Measurements from ENCODE around the gene RAB7B. TPM values are rescaled to one million over a fixed set of nuclear protein-coding genes. Genes with fewer than 3 reads are reported as not detected.

The RAB7B gene
- total and polyA plus RNA-seq, 2 experiments from 2014 or later: 7.1 to 7.6 TPM

DNA sequence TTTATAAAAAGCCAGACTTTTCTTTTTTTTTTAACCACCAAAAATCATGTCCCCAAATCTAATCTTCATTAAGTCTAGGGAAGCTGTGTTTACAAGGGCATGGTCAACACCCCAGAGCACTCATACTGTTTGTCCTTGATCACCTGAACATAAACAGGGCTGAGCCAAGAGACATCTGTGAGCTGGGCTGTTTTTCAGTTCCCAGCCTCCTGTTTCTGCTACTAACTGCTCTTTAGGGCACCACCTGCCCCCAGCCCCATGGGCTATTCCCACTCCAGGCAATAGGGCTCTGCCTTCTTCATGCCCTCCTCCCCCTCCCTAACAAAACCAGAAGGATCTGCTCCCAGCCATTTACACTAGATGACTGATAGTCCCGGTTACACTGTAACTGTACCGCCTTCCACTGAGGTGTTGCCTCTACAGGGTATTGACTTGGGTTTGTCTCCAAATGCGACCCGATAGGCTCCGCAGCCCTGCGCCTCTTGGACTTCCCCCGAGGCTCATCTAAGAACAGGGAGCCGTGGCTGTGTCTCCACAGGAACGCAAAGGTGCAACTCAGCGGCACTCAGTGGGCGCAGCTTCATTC lies 48.3 kb downstream of the RAB7B start:
- peaks cover 25% of the 10 kb centered on the region for H3K4me1 ChIP-seq (ENCODE audit: insufficient read depth)
- H3K27me3 ChIP-seq (replicated peaks; ENCODE audit: insufficient read depth): no peaks in the 10 kb centered on the region
- no peak overlapping the region for H2AFZ ChIP-seq
- H3K4me2 ChIP-seq (ENCODE audit: unreplicated experiment): no peak overlapping the region
- H3K9me3 ChIP-seq (ENCODE audit: low read depth): no peaks in the 10 kb centered on the region
- peaks cover 12% of the 10 kb centered on the region for H3F3A ChIP-seq (ENCODE audit: insufficient read depth)
- H3K36me3 ChIP-seq (ENCODE audit: low read depth): no peaks in the 10 kb centered on the region
- no peak overlapping the region for H3K4me3 ChIP-seq
- no peak overlapping the region for H3K9ac ChIP-seq
- in situ Hi-C loops (cut with MboI): no loop called here
- H4K20me1 ChIP-seq (ENCODE audit: insufficient read depth): no peaks in the 10 kb centered on the region
- WGBS, 2 experiments (ENCODE audit: low coverage in 1 of 2, low lambda C conversion rate in 2 of 2, missing lambda C conversion rate in 2 of 2): 81 to 82% methylated on average over 11 of the region's 11 CpGs
- no peaks in the 10 kb centered on the region for H3K79me2 ChIP-seq (ENCODE audit: insufficient read depth)
- no peaks in the 10 kb centered on the region for H3K9me2 ChIP-seq (ENCODE audit: insufficient read depth)
- no peak overlapping the region for H3K27ac ChIP-seq
- no peak for DNase-seq
- TF ChIP-seq EZH2phosphoT487 (IDR thresholded peaks at IDR 0.05; ENCODE audit: insufficient read depth, low read depth) (no peak), EZH2 (IDR thresholded peaks at IDR 0.05; ENCODE audit: insufficient read depth, poor library complexity, severe bottlenecking) (no peak)

DNA sequence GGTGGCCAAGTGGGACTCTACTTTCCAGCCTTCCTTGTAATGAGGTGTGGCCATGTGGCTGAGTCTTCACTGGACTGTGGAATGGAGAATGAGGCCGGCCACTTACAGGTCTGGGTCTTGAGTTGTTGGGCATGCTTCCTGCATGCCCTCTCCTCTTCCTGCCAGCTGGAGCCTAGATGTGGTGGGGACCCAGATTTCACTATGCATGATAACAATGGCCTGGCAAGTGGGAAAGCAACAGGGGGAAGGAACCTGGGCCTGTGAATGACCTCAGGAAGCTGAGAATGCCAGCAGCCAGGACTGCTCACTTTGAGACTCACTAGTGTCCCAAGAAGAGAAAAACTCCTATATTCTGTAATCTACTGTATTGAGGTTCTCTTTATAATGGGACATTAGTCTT lies 51.4 kb downstream of the RAB7B start:
- Histone ChIP-seq H3K4me2 (ENCODE audit: unreplicated experiment) (peak overlapping the region; percentile 31), H3K36me3 (ENCODE audit: low read depth) (no peaks in the 10 kb centered on the region), H3F3A (ENCODE audit: insufficient read depth) (peaks cover 16% of the 10 kb centered on the region), H3K4me3 (no peak overlapping the region), H3K4me1 (ENCODE audit: insufficient read depth) (peaks cover 28% of the 10 kb centered on the region), H3K9me3 (ENCODE audit: low read depth) (no peaks in the 10 kb centered on the region), H3K9ac (no peak overlapping the region), H3K79me2 (ENCODE audit: insufficient read depth) (no peaks in the 10 kb centered on the region), H3K27me3 (replicated peaks; ENCODE audit: insufficient read depth) (peaks cover 1% of the 10 kb centered on the region; the same call in 1 of the 2 replicates), H3K9me2 (ENCODE audit: insufficient read depth) (no peaks in the 10 kb centered on the region), H4K20me1 (ENCODE audit: insufficient read depth) (no peaks in the 10 kb centered on the region), H3K27ac (peak overlapping the region; percentile 75), H2AFZ (no peak overlapping the region)
- in situ Hi-C loops (cut with MboI): no loop called here
- DNase-seq: no peak
- no peak for TF ChIP-seq EZH2phosphoT487 (IDR thresholded peaks at IDR 0.05; ENCODE audit: insufficient read depth, low read depth)
- TF ChIP-seq EZH2 (IDR thresholded peaks at IDR 0.05; ENCODE audit: insufficient read depth, poor library complexity, severe bottlenecking): no peak
- 93 to 94% methylated on average over 1 of the region's 1 CpG for WGBS, 2 experiments (ENCODE audit: low coverage in 1 of 2, low lambda C conversion rate in 2 of 2, missing lambda C conversion rate in 2 of 2)

DNA sequence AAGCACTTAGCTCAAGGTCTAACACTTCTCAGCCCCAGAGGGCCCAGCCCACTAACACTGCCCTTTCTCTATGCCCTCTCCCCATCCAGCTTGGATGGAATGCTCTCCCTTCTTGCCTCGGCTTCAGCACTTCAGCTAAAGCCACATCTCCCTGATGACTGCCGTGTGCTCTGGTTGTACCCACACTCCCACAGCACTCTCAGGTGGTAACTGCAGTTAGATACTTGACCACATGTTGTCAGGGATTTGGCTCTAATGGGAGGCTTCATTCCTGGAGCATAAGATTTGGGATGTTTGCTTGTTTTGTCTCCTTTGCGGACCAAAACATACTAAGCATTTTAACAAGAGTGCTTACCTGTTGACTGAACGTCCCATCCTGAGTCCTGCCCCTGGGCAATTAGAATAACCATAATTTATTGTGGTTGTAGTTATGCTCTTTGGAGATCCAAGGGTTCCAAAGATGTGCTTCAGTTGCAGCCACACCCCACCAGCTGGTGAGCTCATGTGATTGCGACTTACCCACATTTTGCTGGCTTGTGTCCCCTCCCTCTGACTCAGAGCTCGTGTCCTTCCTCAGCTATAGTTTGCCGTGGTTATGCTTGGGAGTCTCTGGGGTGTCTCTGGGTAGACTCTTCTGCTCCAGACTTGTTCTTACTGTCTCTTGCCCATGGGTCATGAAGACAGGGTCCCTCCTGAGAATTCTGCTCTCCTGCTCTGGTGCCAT lies 52.2 kb downstream of the RAB7B start:
- DNase-seq: peak; percentile 94
- H3K4me1 ChIP-seq (ENCODE audit: insufficient read depth): peaks cover 28% of the 10 kb centered on the region
- H3F3A ChIP-seq (ENCODE audit: insufficient read depth): peaks cover 16% of the 10 kb centered on the region
- no peaks in the 10 kb centered on the region for H3K79me2 ChIP-seq (ENCODE audit: insufficient read depth)
- TF ChIP-seq EZH2phosphoT487 (IDR thresholded peaks at IDR 0.05; ENCODE audit: insufficient read depth, low read depth): no peak
- TF ChIP-seq EZH2 (IDR thresholded peaks at IDR 0.05; ENCODE audit: insufficient read depth, poor library complexity, severe bottlenecking): no peak
- WGBS, 2 experiments (ENCODE audit: low coverage in 1 of 2, low lambda C conversion rate in 2 of 2, missing lambda C conversion rate in 2 of 2): 15 to 18% methylated on average over 7 of the region's 7 CpGs
- 0 out of 2 replicates have a peak overlapping the region, but pooled peaks have one; percentile 28 for H2AFZ ChIP-seq
- no peaks in the 10 kb centered on the region for H3K36me3 ChIP-seq (ENCODE audit: low read depth)
- H3K4me2 ChIP-seq (ENCODE audit: unreplicated experiment): peak overlapping the region; percentile 36
- H3K27ac ChIP-seq: peak overlapping the region; percentile 75
- peaks cover 5% of the 10 kb centered on the region for H3K27me3 ChIP-seq (replicated peaks; ENCODE audit: insufficient read depth)
- H3K9me3 ChIP-seq (ENCODE audit: low read depth): no peaks in the 10 kb centered on the region
- no peaks in the 10 kb centered on the region for H3K9me2 ChIP-seq (ENCODE audit: insufficient read depth)
- peak overlapping the region; percentile 42 for H3K9ac ChIP-seq
- in situ Hi-C loops (cut with MboI): no loop called here
- no peak overlapping the region; the same call in 1 of the 2 replicates for H3K4me3 ChIP-seq
- no peaks in the 10 kb centered on the region for H4K20me1 ChIP-seq (ENCODE audit: insufficient read depth)

DNA sequence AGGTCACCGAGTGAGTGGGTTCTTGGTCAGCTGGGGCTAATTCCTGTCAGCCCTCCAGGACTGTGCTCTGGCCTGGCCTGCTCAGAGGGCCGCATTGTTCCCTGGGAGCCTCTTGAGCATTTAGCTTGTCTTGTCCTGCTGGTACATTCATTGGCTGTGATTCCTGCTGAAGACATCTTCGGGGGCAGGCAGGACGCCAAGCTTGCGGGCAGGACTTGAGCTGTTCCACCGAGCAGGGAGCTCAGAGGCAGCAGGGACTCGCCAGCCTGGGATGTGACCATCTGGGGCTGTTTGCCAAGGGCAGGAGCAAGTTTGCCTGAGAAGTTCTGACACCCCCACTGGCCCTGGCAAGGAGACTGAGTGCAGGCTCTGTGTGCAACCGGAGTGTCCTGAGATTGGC lies 52.9 kb downstream of the RAB7B start:
- Histone ChIP-seq H3K4me1 (ENCODE audit: insufficient read depth) (peaks cover 28% of the 10 kb centered on the region), H2AFZ (peak overlapping the region; percentile 28; the same call in 1 of the 2 replicates), H4K20me1 (ENCODE audit: insufficient read depth) (no peaks in the 10 kb centered on the region), H3K27ac (peak overlapping the region; percentile 75), H3K36me3 (ENCODE audit: low read depth) (no peaks in the 10 kb centered on the region), H3K79me2 (ENCODE audit: insufficient read depth) (no peaks in the 10 kb centered on the region), H3K9ac (peak overlapping the region; percentile 42), H3K9me2 (ENCODE audit: insufficient read depth) (no peaks in the 10 kb centered on the region), H3K9me3 (ENCODE audit: low read depth) (no peaks in the 10 kb centered on the region), H3K27me3 (replicated peaks; ENCODE audit: insufficient read depth) (peaks cover 12% of the 10 kb centered on the region), H3K4me3 (no peak overlapping the region; the same call in 1 of the 2 replicates), H3K4me2 (ENCODE audit: unreplicated experiment) (peak overlapping the region; percentile 36), H3F3A (ENCODE audit: insufficient read depth) (peaks cover 16% of the 10 kb centered on the region)
- in situ Hi-C loops (cut with MboI): no loop called here
- 3 to 4% methylated on average over 8 of the region's 8 CpGs for WGBS, 2 experiments (ENCODE audit: low coverage in 1 of 2, low lambda C conversion rate in 2 of 2, missing lambda C conversion rate in 2 of 2)
- peak; percentile 96 for DNase-seq
- no peak for TF ChIP-seq EZH2 (IDR thresholded peaks at IDR 0.05; ENCODE audit: insufficient read depth, poor library complexity, severe bottlenecking)
- no peak for TF ChIP-seq EZH2phosphoT487 (IDR thresholded peaks at IDR 0.05; ENCODE audit: insufficient read depth, low read depth)

Data from GM23248 (cell line).